Amygdala (tissue), 56 donors: ENCODE data around the gene IL21.
"Not testable (repeated sequence)": the region's sequence is repeated elsewhere in the genome, so short reads cannot be mapped to it uniquely, and the experiment has no call there.

Source experiments
- DNase-seq, 56 donors: peaks; one replicate each; lab custom pipeline; 2025; lab: John Stamatoyannopoulos, UW

The IL21 gene

DNA sequence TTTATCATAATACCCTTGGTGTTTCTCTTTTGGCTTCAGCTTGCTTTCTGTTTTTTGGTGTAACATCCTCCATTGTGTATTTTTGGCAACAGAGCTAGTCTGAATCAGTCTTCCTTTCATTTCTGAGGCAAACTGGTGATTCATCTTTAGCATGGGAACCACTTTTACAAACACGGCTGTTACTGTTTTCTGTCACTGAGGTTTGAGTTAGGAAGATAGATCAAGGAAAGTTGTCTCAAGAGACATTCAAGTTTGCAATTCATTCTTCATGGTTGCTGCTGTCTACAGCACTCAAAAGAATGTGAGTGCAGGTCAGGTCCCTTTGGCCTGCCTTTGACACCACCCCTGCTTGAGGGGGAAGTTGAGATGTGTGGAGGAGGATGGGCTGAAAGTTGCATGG, 36.3 kb downstream of the IL21 start:
- DNase-seq, result peak in 18 of 56 donors; percentile 1 to 71 (median 18)

DNA sequence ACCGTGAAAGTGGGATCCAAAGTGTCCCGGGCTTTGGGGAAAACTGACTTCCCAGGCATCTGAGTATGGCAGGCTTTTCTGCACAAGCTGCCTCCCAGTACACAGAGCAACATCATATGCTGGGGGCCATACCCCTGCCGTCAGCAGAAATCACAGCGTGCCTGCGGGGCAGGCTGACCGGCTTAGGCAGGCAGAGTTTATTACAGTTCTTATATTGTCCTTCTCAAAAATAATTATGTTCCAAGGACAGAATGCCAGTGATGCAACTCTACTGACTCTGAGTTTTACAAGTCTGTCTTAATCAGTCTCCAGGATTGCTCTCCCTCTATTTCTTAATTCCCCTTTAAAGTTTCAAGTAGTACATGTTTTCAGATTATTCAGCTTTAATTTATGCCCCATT, 37.0 kb downstream of the IL21 start:
- peak in 24 of 56 donors; percentile 5 to 48 (median 20) for DNase-seq

DNA sequence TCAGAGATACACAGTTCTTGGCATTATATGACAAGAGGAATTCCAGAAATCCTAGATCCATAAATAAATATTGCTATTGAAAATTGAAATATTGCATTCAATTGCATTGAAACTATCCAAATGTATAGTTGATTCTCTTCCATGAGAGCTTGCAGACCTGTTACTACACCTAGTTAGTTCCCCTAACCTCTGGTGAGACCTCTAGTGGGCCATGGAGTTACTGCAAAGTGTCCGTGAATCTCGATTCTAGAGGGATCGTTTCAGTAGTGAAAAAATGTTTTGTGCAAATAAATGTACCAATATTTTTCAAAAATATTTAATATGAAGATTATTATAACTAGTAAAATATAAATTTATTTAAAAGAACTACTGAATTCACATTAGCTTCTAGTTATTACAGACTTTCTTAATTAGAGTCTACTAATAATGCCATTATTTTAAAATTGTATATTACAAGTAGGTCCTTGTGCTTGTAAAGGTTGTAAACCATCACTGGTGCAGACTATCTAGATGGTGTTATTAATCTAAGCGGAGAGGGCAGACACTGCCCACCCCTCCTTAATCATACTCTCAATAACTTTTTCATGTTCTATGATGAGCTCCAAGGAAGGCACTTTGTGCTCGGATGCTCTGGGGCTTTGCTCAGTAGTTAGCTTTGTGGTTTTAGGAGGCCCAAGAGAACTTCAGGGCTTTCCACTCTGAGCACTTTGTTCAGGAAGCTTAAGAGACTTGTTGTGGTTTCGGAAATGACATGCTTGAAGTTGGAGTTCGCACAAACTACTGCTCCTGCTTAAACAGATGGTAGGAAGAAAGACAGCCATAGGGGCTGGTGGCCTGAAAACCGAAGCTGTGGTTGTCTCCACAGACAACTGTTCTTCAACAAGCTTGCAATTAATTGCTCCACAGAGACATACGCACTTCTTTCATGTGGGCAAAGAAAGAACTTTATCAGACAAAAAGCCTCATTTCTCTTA, 42.8 kb downstream of the IL21 start:
- DNase-seq, result peak in 5 of 56 donors; percentile 7 to 32 (median 16)

DNA sequence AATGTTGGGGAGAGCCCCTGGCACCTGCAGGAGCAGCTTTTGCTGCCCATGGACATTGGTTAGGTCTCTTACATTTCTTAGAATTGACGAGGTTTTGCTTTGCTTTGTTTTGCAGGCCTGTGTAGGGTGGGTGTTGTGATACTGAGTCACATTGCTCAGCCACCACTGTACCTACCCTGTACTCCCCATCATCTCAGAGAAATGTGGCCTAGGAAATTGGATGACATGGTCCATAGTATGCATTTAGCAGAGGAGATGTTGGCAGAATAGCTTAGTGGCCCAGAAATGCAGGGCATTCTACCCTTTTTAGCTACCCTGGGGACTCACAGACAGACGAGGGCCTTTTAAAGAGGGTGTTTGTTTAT, 43.7 kb downstream of the IL21 start:
- no peak for DNase-seq

DNA sequence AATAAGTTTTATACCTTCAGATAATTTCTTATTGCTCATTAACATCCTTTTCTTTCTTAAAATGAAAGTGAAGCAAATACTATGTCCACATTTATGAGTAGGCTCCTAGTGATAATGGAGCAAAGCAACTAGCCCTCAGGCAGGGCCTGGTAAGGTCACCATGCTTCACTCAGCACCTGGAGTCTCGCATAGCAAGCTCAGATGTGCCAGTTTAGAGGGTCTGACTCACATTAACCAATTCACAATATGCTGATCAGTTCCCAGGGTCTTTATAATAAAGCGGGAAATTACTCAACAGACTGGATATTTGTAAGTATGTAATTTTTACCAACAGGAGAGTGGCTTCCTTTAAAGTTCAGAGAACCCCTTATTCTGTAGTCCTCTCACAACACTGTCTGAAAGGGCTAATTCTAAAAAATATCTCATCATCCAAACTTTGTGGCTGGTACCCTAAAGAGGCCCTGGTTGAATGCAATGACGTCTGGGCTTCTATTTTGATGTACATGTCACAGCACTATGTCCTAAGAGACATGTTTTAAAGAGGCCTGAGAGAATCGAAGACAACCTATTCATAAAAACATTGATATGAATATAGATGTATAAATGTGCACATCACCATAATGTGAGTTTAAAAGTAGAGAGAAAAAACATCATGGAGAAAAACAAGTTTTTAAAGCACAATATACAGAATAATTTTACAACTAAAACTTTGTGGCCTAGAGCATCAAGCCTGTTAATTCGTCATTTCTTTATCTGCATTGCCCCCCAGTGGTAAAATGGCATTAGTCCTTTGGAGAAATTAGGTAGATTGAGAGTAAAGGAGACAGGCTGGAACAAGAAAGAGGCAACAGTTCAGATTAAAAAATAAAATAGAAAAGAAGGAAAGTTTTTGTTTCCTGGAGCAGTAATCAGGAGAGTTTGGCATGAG, 44.3 kb downstream of the IL21 start:
- DNase-seq, result peak in 5 of 56 donors; percentile 3 to 56 (median 13)

DNA sequence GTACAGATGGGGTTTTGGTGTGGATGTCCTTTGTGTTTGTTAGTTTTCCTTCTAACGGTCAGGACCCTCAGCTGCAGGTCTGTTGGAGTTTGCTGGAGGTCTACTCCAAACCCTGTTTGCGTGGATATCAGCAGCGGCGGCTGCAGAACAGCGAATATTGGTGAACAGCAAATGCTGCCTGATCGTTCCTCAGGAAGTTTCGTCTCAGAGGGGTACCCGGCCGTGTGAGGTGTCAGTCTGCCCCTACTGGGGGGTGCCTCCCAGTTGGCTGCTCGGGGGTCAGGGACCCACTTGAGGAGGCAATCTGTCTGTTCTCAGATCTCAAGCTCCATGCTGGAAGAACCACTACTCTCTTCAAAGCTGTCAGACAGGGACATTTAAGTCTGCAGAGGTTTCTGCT, 46.5 kb downstream of the IL21 start:
- DNase-seq, result not testable (repeated sequence)

DNA sequence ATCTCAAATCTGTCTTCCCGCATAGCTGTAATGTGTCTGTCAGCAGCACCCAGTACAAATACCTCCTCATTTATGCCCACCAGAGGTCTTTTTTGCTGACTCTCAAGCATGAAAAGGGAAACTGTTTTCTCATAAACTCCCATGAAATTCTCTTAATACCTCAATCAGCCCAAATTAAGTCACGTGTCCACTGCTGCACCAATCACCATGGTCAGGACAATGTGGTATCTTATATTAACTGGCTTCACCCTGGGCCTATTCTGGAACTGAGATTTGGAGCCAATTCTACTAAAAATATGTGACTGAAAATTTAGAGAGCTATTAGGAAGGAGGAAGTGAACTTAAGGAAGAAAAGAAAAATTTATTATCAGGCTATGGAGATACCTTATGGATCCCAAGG, 58.4 kb downstream of the IL21 start:
- DNase-seq, result no peak
